BE2C (cell line): Measurements from ENCODE around the gene GNAO1.

ENCODE experiments used
- DNase-seq: peaks from one replicate; pipeline ENCODE4 v3.0.0-alpha.2; 2020
- H3K27me3 ChIP-seq: fragments of 250-450 bp; sonication (Bioruptor Pico); 2 replicates; pipeline ENCODE4 v1.5.1; 2020; ENCODE audit warnings: mild to moderate bottlenecking
- H3K36me3 ChIP-seq: fragments of 250-450 bp; sonication (Bioruptor Pico); 2 replicates; pipeline ENCODE4 v1.5.1; 2020; ENCODE audit warnings: mild to moderate bottlenecking
- H3K4me1 ChIP-seq: fragments of 250-450 bp; sonication (Bioruptor Pico); 2 replicates; pipeline ENCODE4 v1.5.1; 2020
- H3K4me3 ChIP-seq: 2 replicates; pipeline ENCODE4 v1.5.1; 2011; ENCODE audit warnings: low read depth, low read length
- H3K9me3 ChIP-seq: fragments of 250-450 bp; sonication (Bioruptor Pico); 2 replicates; pipeline ENCODE4 v1.5.1; 2020
- CTCF ChIP-seq: IDR thresholded peaks from 2 replicates; pipeline ENCODE4 v1.5.1; 2012; ENCODE audit warnings: mild to moderate bottlenecking, low read depth, low read length

GNAO1 gene

GRCh38 chr16:56336071-56336688, 144.9 kb downstream of the GNAO1 start:
- no peak for TF ChIP-seq CTCF
- no peak for DNase-seq
- Histone ChIP-seq H3K4me3 (no peak overlapping the region), H3K4me1 (no peaks in the 10 kb centered on the region), H3K9me3 (no peaks in the 10 kb centered on the region), H3K36me3 (peaks cover 94% of the 10 kb centered on the region), H3K27me3 (no peaks in the 10 kb centered on the region)

GRCh38 chr16:56336711-56337110, 145.4 kb downstream of the GNAO1 start:
- H3K9me3 ChIP-seq: no peaks in the 10 kb centered on the region
- H3K4me3 ChIP-seq: no peak overlapping the region
- no peak for TF ChIP-seq CTCF
- no peaks in the 10 kb centered on the region for H3K4me1 ChIP-seq
- H3K36me3 ChIP-seq: peaks cover 94% of the 10 kb centered on the region
- no peaks in the 10 kb centered on the region for H3K27me3 ChIP-seq
- DNase-seq: no peak

- Histone ChIP-seq H3K27me3 (no peaks in the 10 kb centered on the region), H3K36me3 (peaks cover 94% of the 10 kb centered on the region), H3K4me3 (no peak overlapping the region), H3K4me1 (no peaks in the 10 kb centered on the region), H3K9me3 (no peaks in the 10 kb centered on the region)
- TF ChIP-seq CTCF: no peak
- peak; percentile 60 for DNase-seq
These were observed 146.0 kb downstream of the GNAO1 start for GRCh38 chr16:56337131-56337857.

- Histone ChIP-seq H3K27me3 (no peaks in the 10 kb centered on the region), H3K4me3 (no peak overlapping the region), H3K9me3 (no peaks in the 10 kb centered on the region), H3K36me3 (peaks cover 94% of the 10 kb centered on the region), H3K4me1 (no peaks in the 10 kb centered on the region)
- DNase-seq: no peak
- TF ChIP-seq CTCF: no peak
These were observed 146.6 kb downstream of the GNAO1 start for GRCh38 chr16:56337858-56338325.

- no peak for TF ChIP-seq CTCF
- H3K27me3 ChIP-seq: no peaks in the 10 kb centered on the region
- H3K4me1 ChIP-seq: no peaks in the 10 kb centered on the region
- DNase-seq: no peak
- peaks cover 93% of the 10 kb centered on the region for H3K36me3 ChIP-seq
- H3K4me3 ChIP-seq: no peak overlapping the region
- H3K9me3 ChIP-seq: no peaks in the 10 kb centered on the region
These were observed 147.5 kb downstream of the GNAO1 start for GRCh38 chr16:56338566-56339318.
